ENCODE data around the gene XPNPEP1.

XPNPEP1 gene

DNA sequence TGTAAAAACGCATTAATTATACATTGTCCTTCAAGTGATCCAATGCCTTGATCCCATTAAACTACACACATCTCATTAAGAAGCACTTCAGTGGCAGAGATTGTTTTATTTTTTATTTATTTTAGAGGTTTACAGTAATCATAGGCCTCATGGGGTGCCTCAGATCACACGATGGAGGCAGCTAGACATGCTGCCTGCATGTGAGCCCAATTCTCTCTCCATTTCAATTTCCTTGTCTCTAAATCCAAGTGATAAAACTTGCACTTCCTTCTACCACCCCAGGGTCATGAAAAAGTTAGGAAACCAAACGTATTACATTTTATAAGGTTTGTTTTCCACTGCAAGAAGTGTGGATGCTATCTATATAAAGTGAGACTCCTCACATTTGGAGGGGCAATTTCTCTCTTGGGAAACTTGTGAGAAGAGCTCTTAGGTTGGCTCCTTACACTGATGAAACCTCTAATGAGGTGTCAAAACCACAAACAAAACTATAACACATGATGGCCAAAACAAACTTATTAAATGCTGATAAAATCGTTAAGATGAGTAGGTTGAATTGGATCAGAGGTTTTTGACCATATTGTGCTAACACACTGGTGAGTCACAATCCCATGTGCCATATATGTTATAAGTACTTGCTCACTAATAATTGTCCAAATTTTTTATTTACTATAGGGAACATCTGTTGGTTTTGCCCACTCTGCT is 22.3 kb upstream of the XPNPEP1 start:
- Histone ChIP-seq H3K36me3 (ENCODE audit: control insufficient read depth, insufficient read depth, low read length) (no peaks in the 10 kb centered on the region), H3K27me3 (replicated peaks; ENCODE audit: control insufficient read depth, insufficient read depth, low read length) (no peaks in the 10 kb centered on the region), H3K4me3 (replicated peaks; ENCODE audit: low read depth, low read length) (no peak overlapping the region)
- DNase-seq (ENCODE audit: extremely low read depth, insufficient read length) = no peak
- TF ChIP-seq, protein P1, sequence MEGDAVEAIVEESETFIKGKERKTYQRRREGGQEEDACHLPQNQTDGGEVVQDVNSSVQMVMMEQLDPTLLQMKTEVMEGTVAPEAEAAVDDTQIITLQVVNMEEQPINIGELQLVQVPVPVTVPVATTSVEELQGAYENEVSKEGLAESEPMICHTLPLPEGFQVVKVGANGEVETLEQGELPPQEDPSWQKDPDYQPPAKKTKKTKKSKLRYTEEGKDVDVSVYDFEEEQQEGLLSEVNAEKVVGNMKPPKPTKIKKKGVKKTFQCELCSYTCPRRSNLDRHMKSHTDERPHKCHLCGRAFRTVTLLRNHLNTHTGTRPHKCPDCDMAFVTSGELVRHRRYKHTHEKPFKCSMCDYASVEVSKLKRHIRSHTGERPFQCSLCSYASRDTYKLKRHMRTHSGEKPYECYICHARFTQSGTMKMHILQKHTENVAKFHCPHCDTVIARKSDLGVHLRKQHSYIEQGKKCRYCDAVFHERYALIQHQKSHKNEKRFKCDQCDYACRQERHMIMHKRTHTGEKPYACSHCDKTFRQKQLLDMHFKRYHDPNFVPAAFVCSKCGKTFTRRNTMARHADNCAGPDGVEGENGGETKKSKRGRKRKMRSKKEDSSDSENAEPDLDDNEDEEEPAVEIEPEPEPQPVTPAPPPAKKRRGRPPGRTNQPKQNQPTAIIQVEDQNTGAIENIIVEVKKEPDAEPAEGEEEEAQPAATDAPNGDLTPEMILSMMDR (IDR thresholded peaks at IDR 0.05; ENCODE audit: insufficient read depth, low read length, poor library complexity, severe bottlenecking) = no peak

DNA sequence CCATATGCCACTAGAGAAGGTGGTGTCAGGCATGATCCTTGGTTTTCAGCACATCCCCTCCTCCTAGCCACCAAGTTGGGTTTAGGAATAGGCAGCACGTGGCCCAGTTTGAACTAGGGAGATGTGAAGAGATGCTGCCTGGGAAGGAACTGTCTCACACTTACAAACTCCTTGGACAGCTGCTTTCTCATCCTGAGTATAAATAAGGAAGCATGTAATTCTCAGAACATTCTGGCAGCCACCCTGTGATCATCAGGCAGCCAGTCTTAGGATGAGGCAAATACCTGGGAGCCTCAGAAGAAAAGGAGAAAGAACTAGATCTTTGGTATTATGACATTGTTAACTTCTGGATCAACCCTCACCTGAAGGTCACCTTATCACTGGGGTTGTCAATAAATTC is 21.3 kb upstream of the XPNPEP1 start:
- H3K27me3 ChIP-seq (replicated peaks; ENCODE audit: control insufficient read depth, insufficient read depth, low read length) = no peaks in the 10 kb centered on the region
- no peaks in the 10 kb centered on the region for H3K36me3 ChIP-seq (ENCODE audit: control insufficient read depth, insufficient read depth, low read length)
- TF ChIP-seq, protein P1 (IDR thresholded peaks at IDR 0.05; ENCODE audit: insufficient read depth, low read length, poor library complexity, severe bottlenecking) = no peak
- H3K4me3 ChIP-seq (replicated peaks; ENCODE audit: low read depth, low read length) = no peak overlapping the region
- no peak for DNase-seq (ENCODE audit: extremely low read depth, insufficient read length)

DNA sequence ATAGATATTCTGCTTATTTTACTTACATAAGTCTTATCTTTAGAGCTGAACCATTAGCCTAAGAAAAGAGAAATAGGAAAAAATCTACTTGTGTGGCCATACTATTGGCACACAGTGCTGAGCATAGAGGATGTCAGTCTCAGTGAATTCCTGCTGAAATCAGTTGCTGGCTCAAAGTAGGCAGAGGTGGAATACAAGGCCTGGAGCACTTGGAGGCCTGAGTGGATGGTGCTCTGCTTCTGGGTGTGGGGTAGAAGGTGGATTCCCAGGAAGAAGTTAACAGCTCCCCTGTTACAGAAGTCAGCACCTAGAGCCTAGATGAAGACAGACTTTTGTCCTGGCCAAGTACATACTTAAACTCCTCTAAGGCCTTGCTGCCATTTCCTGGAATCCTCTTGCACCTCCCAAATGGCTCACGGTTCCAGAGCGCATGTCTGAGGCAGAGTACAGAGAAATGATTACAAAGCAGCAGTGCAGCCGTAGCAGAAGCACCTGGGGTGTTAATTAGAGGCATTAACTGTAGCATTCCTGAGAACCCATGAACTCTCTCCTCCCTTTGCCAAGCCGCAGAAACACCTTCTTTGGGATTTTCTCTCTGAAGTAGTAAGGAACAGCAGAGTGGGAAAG is 18.0 kb upstream of the XPNPEP1 start:
- no peak for DNase-seq (ENCODE audit: extremely low read depth, insufficient read length)
- TF ChIP-seq, protein P1 (IDR thresholded peaks at IDR 0.05; ENCODE audit: insufficient read depth, low read length, poor library complexity, severe bottlenecking) = no peak
- no peaks in the 10 kb centered on the region for H3K36me3 ChIP-seq (ENCODE audit: control insufficient read depth, insufficient read depth, low read length)
- no peaks in the 10 kb centered on the region; the same call in 1 of the 2 replicates for H3K27me3 ChIP-seq (replicated peaks; ENCODE audit: control insufficient read depth, insufficient read depth, low read length)
- H3K4me3 ChIP-seq (replicated peaks; ENCODE audit: low read depth, low read length) = no peak overlapping the region

DNA sequence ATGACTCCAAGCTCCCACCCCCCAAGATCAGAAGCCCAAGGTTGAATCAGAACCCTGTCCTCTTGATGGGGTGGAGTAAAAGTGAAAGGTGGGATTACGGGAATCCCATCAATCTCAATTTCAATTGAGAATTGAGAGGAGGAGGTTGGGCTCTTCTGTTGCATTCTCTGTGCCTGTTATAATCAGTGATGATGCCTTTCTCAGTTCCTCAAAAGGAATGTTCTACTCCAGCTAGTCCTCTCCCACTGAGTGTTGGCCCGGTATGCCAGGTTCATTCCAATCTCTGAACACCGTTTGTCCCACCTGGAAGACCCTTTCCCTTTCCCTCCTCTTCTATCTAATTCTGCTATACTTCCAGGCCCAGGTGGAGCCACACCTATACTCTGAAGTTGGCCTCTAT is 17.2 kb upstream of the XPNPEP1 start:
- DNase-seq (ENCODE audit: extremely low read depth, insufficient read length) = no peak
- Histone ChIP-seq H3K4me3 (replicated peaks; ENCODE audit: low read depth, low read length) (no peak overlapping the region), H3K36me3 (ENCODE audit: control insufficient read depth, insufficient read depth, low read length) (no peaks in the 10 kb centered on the region), H3K27me3 (replicated peaks; ENCODE audit: control insufficient read depth, insufficient read depth, low read length) (no peaks in the 10 kb centered on the region; the same call in 1 of the 2 replicates)
- TF ChIP-seq, protein P1 (IDR thresholded peaks at IDR 0.05; ENCODE audit: insufficient read depth, low read length, poor library complexity, severe bottlenecking) = no peak

DNA sequence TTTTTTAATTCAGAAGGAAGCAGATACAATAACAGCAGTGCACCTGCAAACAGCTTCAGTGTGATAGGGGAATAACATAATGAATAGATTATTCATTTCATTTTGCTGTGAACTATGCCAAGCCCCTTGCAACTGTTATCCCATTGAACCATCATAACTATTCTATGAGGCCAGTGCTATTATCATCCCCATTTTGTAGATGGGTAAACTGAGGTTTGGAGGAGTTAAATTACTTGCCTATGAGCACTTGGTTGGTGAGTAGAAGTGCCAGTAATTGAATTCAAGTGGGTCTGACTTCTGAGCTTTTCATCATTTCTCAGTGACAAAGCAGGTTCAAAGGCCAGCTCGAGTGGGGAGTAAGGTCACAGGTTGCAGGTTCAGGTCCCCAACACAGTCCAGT is 16.8 kb upstream of the XPNPEP1 start:
- Histone ChIP-seq H3K4me3 (replicated peaks; ENCODE audit: low read depth, low read length) (no peak overlapping the region), H3K36me3 (ENCODE audit: control insufficient read depth, insufficient read depth, low read length) (no peaks in the 10 kb centered on the region), H3K27me3 (replicated peaks; ENCODE audit: control insufficient read depth, insufficient read depth, low read length) (no peaks in the 10 kb centered on the region; the same call in 1 of the 2 replicates)
- TF ChIP-seq, protein P1 (IDR thresholded peaks at IDR 0.05; ENCODE audit: insufficient read depth, low read length, poor library complexity, severe bottlenecking) = no peak
- DNase-seq (ENCODE audit: extremely low read depth, insufficient read length) = no peak
